Body of pancreas (tissue), 4 donors: ENCODE data around the gene ASB8.

Experiments used
- CTCF ChIP-seq, 7 experiments: fragments of 450-650 bp in 4 of 7; fragments of 200-600 bp in 3 of 7; sonication (generic) in 3 of 7; IDR thresholded peaks; one replicate each; pipeline ENCODE4 v1.5.1; 2016 to 2019; ENCODE audit warnings: antibody characterized with exemption in 7 of 7
- POLR2A ChIP-seq, 3 donors: fragments of 450-650 bp; IDR thresholded peaks; one replicate each; pipeline ENCODE4 v1.6.1; 2016; ENCODE audit warnings: antibody characterized with exemption in 3 of 3, mild to moderate bottlenecking in 2 of 3

DNA sequence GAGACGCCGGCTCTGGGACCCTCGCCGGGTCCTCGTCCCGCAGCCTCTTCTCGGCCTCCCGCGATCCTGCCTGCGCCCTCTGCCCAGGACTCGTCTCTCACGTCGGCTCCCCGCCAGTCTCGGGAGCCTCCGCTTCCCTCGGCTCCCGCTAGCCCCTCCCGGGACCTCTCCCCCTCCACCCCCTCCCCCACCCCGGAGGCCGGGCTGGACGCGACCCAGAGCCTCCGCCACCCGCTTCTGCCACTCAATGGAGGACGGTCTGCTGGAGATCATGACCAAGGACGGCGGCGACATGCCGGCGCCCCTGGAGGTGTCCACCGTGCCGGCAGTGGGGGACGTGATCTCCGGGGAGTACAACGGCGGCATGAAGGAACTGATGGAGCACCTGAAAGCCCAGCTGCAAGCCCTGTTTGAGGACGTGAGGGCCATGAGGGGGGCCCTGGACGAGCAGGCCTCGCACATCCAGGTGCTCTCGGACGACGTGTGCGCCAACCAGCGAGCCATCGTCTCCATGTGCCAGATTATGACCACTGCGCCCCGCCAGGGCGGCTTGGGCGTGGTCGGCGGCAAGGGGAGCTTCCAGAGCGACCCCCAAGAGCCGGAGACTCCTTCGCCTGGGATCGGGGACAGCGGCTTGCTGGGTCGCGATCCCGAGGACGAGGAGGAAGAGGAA lies 26.7 kb upstream of the ASB8 start:
- no peak for TF ChIP-seq CTCF (IDR thresholded peaks at IDR 0.05)
- TF ChIP-seq POLR2A (IDR thresholded peaks at IDR 0.05), result no peak
